Trophoblast cell (in vitro differentiated cells and primary cell): ENCODE measurements around the gene ZYG11A. TPM values are rescaled to one million over a fixed set of nuclear protein-coding genes. Genes with fewer than 3 reads are reported as not detected.
"Not testable (repeated sequence)": the region's sequence is repeated elsewhere in the genome, so short reads cannot be mapped to it uniquely, and the experiment has no call there.

Source experiments
- DNase-seq, 2 donors: peaks; one replicate each; pipeline ENCODE4 v3.0.0-alpha.2; 2016
- H2AFZ ChIP-seq: 2 replicates; pipeline ENCODE4 v1.6.1; 2013; ENCODE audit warnings: low read length, moderate library complexity, mild to moderate bottlenecking; ENCODE audit not compliant: insufficient read depth, poor library complexity
- H2AK5ac ChIP-seq: 2 replicates; pipeline ENCODE4 v1.6.1; 2013; ENCODE audit warnings: mild to moderate bottlenecking, low read length
- H2BK120ac ChIP-seq: 2 replicates; pipeline ENCODE4 v1.6.1; 2013; ENCODE audit warnings: low read length, mild to moderate bottlenecking, moderate library complexity; ENCODE audit not compliant: insufficient read depth, poor library complexity
- H2BK12ac ChIP-seq: 2 replicates; pipeline ENCODE4 v1.6.1; 2013; ENCODE audit warnings: mild to moderate bottlenecking, low read length, moderate library complexity
- H2BK5ac ChIP-seq: 2 replicates; pipeline ENCODE4 v1.6.1; 2013; ENCODE audit warnings: low read length, low read depth, moderate library complexity, mild to moderate bottlenecking; ENCODE audit not compliant: poor library complexity
- H3K14ac ChIP-seq: 2 replicates; pipeline ENCODE4 v1.6.1; 2013; ENCODE audit warnings: mild to moderate bottlenecking, low read length
- H3K18ac ChIP-seq: 2 replicates; pipeline ENCODE4 v1.6.1; 2013; ENCODE audit warnings: mild to moderate bottlenecking, low read length
- H3K23ac ChIP-seq: 2 replicates; pipeline ENCODE4 v1.6.1; 2013; ENCODE audit warnings: low read length
- H3K27ac ChIP-seq: 2 replicates; pipeline ENCODE4 v1.5.1; 2013; ENCODE audit warnings: low read depth, mild to moderate bottlenecking, inconsistent platforms, low read length, moderate library complexity
- H3K27me3 ChIP-seq: 2 replicates; pipeline ENCODE4 v1.6.1; 2013; ENCODE audit warnings: inconsistent platforms, mild to moderate bottlenecking, low read length, moderate library complexity; ENCODE audit not compliant: insufficient read depth
- H3K36me3 ChIP-seq, 2 experiments: 1 replicate in 1 of 2; 2 replicates in 1 of 2; pipeline ENCODE4 v1.6.1; 2013; ENCODE audit warnings: low read length in 2 of 2, mild to moderate bottlenecking in 2 of 2, moderate library complexity in 1 of 2; ENCODE audit not compliant: insufficient read depth in 2 of 2, control insufficient read depth in 1 of 2
- H3K4ac ChIP-seq: 2 replicates; pipeline ENCODE4 v1.6.1; 2013; ENCODE audit warnings: low read depth, mild to moderate bottlenecking, low read length, moderate library complexity
- H3K4me1 ChIP-seq, 2 experiments: 1 replicate in 1 of 2; 2 replicates in 1 of 2; pipeline ENCODE4 v1.6.1; 2013; ENCODE audit warnings: low read length in 2 of 2, mild to moderate bottlenecking in 2 of 2, moderate library complexity in 1 of 2; ENCODE audit not compliant: insufficient read depth in 2 of 2, control insufficient read depth in 1 of 2
- H3K4me2 ChIP-seq: 2 replicates; pipeline ENCODE4 v1.6.1; 2013; ENCODE audit warnings: inconsistent platforms, mild to moderate bottlenecking, low read length, moderate library complexity
- H3K4me3 ChIP-seq: 2 replicates; pipeline ENCODE4 v1.5.1; 2013; ENCODE audit warnings: mild to moderate bottlenecking, low read depth, low read length, inconsistent platforms
- H3K79me1 ChIP-seq: one replicate; pipeline ENCODE4 v1.6.1; 2013; ENCODE audit warnings: low read length
- H3K79me2 ChIP-seq: 2 replicates; pipeline ENCODE4 v1.6.1; 2013; ENCODE audit warnings: low read length, mild to moderate bottlenecking; ENCODE audit not compliant: control insufficient read depth, insufficient read depth, poor library complexity
- H3K9ac ChIP-seq: 2 replicates; pipeline ENCODE4 v1.6.1; 2013; ENCODE audit warnings: mild to moderate bottlenecking, low read length
- H3K9me3 ChIP-seq: 2 replicates; pipeline ENCODE4 v1.6.1; 2013; ENCODE audit warnings: low read depth, mild to moderate bottlenecking, control low read depth, inconsistent platforms, low read length; ENCODE audit not compliant: insufficient read depth
- H4K12ac ChIP-seq: 2 replicates; pipeline ENCODE4 v1.6.1; 2013; ENCODE audit warnings: low read depth, mild to moderate bottlenecking, low read length, moderate library complexity
- H4K8ac ChIP-seq: 2 replicates; pipeline ENCODE4 v1.6.1; 2013; ENCODE audit warnings: low read depth, mild to moderate bottlenecking, low read length, moderate library complexity
- H4K91ac ChIP-seq: one replicate; pipeline ENCODE4 v1.6.1; 2013; ENCODE audit warnings: low read depth, mild to moderate bottlenecking, low read length, moderate library complexity
- WGBS: extraction: QIAGEN DNeasy Blood & Tissue Kit; methylation state at CpG from one replicate; pipeline ENCODE4 v1.1.7; 2013; ENCODE audit warnings: missing lambda C conversion rate; ENCODE audit not compliant: insufficient read length, insufficient coverage; ENCODE audit errors: extremely low coverage; 5-methylcytosine and 5-hydroxymethylcytosine counted together
- polyA plus RNA-seq: library from polyadenylated mRNA; stranded (reverse); fragments of 200-250 nt; gene quantifications from 2 replicates; pipeline ENCODE4 v1.2.3, GENCODE V29; 2013

ZYG11A gene
- 0.19 and 0.21 TPM in 2 replicates for polyA plus RNA-seq

DNA sequence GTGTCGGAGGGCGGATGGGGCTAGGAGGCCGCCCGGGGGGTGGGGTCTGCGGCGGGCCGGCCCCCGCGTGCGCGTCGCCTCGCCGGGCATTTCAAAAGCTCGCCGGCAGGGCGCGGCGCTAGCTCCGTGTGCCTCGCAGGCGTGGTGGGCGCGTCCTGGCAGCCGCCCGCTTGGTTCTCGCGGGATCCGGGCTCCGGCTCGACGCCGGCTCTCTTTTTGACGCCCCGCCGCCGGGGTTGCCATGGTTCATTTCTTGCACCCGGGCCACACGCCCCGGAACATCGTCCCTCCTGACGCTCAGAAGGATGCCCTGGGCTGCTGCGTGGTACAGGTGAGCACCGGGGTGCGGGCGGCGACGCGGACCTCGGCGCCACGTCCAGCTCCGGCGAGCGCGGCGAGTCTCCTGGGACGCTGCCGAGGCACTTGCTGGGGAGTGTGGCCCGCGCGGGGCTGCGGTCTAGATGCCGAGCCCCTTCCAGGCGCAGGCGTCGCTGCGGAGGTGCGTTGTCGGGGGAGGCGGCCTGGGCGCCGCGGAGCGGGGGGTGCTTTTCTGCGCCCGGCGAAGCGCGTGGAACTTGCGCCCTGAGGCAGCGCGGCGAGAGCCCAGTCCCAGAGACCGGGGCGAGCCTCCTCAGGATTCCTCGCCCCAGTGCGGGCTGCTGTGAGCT is at the start of gene ZYG11A:
Gene ZYG11A (plus strand): TSS at position 118 of the 668 bp plus-strand sequence. CDS start 124 bp downstream, at position 242.
- Histone ChIP-seq H2BK120ac (no peak within 1 kb of the TSS), H3K4me2 (peak within 1 kb of the TSS; percentile 72), H3K14ac (no peak within 1 kb of the TSS), H3K4me1 (peaks cover 7 to 9% of the 10 kb centered on the region in 2 experiments), H2BK5ac (no peak within 1 kb of the TSS), H3K36me3 (no peaks in the 10 kb centered on the region), H3K9ac (no peak within 1 kb of the TSS), H3K79me2 (no peaks in the 10 kb centered on the region), H2AFZ (peak within 1 kb of the TSS; percentile 97), H2AK5ac (no peak within 1 kb of the TSS), H4K8ac (peak within 1 kb of the TSS; percentile 12), H3K27me3 (peaks cover 14% of the 10 kb centered on the region), H3K4me3 (peak within 1 kb of the TSS; percentile 66), H3K4ac (no peak within 1 kb of the TSS), H3K79me1 (no peaks in the 10 kb centered on the region), H2BK12ac (no peak within 1 kb of the TSS), H3K27ac (no peak within 1 kb of the TSS), H3K9me3 (no peaks in the 10 kb centered on the region), H3K18ac (no peak within 1 kb of the TSS), H4K91ac (no peak within 1 kb of the TSS), H3K23ac (no peak within 1 kb of the TSS), H4K12ac (peak within 1 kb of the TSS; percentile 37)
- WGBS = no CpG with 5 or more reads among the region's 88 CpGs
- DNase-seq = peak; percentile 79 to 83

DNA sequence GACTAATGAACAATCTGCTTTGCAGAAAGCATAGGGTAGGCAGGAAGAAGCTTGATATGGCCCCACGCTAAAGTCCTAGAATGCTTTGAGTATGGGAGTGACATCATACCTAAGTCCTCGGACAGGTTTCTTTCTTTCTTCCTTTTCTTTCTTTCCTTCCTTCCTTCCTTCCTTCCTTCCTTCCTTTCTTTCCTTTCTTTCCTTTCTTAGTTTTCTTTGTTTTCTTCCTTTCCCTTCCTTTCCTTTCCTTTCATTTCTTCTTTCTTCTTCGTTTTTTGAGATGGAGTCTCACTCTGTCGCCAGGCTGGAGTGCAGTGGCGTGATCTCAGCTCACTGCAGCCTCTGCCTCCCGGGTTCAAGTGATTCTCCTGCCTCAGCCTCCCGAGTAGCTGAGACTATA is 48.8 kb upstream of the ZYG11A start:
- H3K27me3 ChIP-seq, H3K9me3 ChIP-seq, H3K79me2 ChIP-seq, H3K18ac ChIP-seq, H3K4me3 ChIP-seq, H3K27ac ChIP-seq, H3K9ac ChIP-seq, H2AFZ ChIP-seq, H2AK5ac ChIP-seq, H3K4me2 ChIP-seq, H3K23ac ChIP-seq, H3K4ac ChIP-seq, H2BK12ac ChIP-seq, H3K36me3 ChIP-seq, H3K14ac ChIP-seq, H4K12ac ChIP-seq, DNase-seq, H2BK120ac ChIP-seq, H3K4me1 ChIP-seq, H4K91ac ChIP-seq, H4K8ac ChIP-seq, H3K79me1 ChIP-seq, H2BK5ac ChIP-seq: not testable (repeated sequence)
- WGBS = no CpG with 5 or more reads among the region's 7 CpGs

DNA sequence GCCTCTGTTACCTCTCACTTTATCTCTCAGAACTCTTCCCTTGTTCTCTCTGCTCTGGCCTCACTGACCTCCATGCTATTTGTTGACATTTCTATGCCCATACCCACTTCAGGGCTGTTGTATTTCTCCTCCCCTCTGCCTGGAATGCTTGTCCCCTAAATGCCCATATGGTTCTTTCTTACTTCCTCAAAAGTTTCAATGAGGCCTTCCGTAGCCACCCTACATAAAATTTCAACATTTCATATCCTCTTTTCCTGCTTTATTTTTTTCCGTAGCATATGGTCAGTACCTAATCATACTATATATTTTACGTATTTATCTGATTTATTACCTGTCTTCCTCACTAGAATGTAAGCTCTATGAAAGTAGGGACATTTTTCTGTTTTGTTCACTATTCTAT is 47.1 kb upstream of the ZYG11A start:
- 100% methylated on average over 1 of the region's 3 CpGs for WGBS
- H3K14ac ChIP-seq = no peak overlapping the region
- H3K4me3 ChIP-seq = no peak overlapping the region
- no peak overlapping the region for H3K4ac ChIP-seq
- no peaks in the 10 kb centered on the region for H3K79me2 ChIP-seq
- no peak overlapping the region for H2BK5ac ChIP-seq
- no peak overlapping the region for H2BK120ac ChIP-seq
- H3K23ac ChIP-seq = no peak overlapping the region
- DNase-seq = no peak
- H2BK12ac ChIP-seq = no peak overlapping the region
- H3K9me3 ChIP-seq = no peaks in the 10 kb centered on the region
- no peaks in the 10 kb centered on the region for H3K4me1 ChIP-seq
- no peak overlapping the region for H3K9ac ChIP-seq
- H4K12ac ChIP-seq = no peak overlapping the region
- no peak overlapping the region for H2AK5ac ChIP-seq
- H3K79me1 ChIP-seq = no peaks in the 10 kb centered on the region
- H3K18ac ChIP-seq = no peak overlapping the region
- peaks cover 2 to 9% of the 10 kb centered on the region in 2 experiments for H3K36me3 ChIP-seq
- no peak overlapping the region for H3K4me2 ChIP-seq
- H3K27ac ChIP-seq = no peak overlapping the region
- H2AFZ ChIP-seq = no peak overlapping the region
- H4K91ac ChIP-seq = no peak overlapping the region
- no peaks in the 10 kb centered on the region for H3K27me3 ChIP-seq
- H4K8ac ChIP-seq = no peak overlapping the region

DNA sequence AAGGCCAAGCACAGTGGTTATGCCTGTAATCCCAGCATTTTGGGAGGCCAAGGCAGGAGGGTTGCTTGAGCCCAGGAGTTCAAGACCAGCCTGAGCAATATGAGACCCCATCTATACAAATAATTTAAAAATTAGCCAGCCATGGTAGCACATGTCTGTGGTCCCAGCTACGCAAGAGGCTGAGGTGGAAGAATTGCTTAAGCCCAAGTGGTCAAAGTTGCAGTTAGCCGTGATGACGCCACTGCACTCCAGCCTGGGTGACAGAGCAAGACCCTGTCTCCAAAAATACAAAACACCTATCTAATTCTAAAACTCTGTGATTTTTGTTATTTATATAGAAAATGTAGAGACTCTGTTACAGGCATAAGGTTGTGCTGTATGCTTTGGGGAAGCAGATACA is 44.2 kb upstream of the ZYG11A start:
- Histone ChIP-seq H3K9ac (no peak overlapping the region), H3K36me3 (peaks cover 2 to 12% of the 10 kb centered on the region in 2 experiments), H2AFZ (no peak overlapping the region), H4K12ac (no peak overlapping the region), H3K4me3 (no peak overlapping the region), H3K4ac (no peak overlapping the region), H3K79me2 (no peaks in the 10 kb centered on the region), H3K9me3 (no peaks in the 10 kb centered on the region), H3K79me1 (no peaks in the 10 kb centered on the region), H3K4me1 (no peaks in the 10 kb centered on the region), H4K91ac (no peak overlapping the region), H3K18ac (no peak overlapping the region), H2AK5ac (no peak overlapping the region), H3K23ac (no peak overlapping the region), H2BK120ac (no peak overlapping the region), H2BK12ac (no peak overlapping the region), H3K27me3 (no peaks in the 10 kb centered on the region), H2BK5ac (no peak overlapping the region), H3K27ac (no peak overlapping the region), H4K8ac (no peak overlapping the region), H3K4me2 (no peak overlapping the region), H3K14ac (no peak overlapping the region)
- DNase-seq = no peak
- WGBS = no CpG with 5 or more reads among the region's 3 CpGs
